Right lobe of liver (tissue), 6 donors: ENCODE data around the gene TMOD1. TPM values are rescaled to one million over a fixed set of nuclear protein-coding genes. Genes with fewer than 3 reads are reported as not detected.
"Not testable (repeated sequence)": the region's sequence is repeated elsewhere in the genome, so short reads cannot be mapped to it uniquely, and the experiment has no call there.

Source experiments
- ATAC-seq, 4 donors: fragments of 200-7000 bp; cut with Tn5 transposase; one replicate each; pipeline ENCODE4 v1.9.1; 2020; ENCODE audit warnings: mild to moderate bottlenecking in 4 of 4, moderate library complexity in 4 of 4
- DNase-seq, 3 donors: peaks; one replicate each; pipeline ENCODE4 v3.0.0-alpha.2; 2020
- H3K27ac ChIP-seq, 3 donors: fragments of 200-600 bp; one replicate each; pipeline ENCODE4 v1.8.0; 2022
- H3K27me3 ChIP-seq, 2 donors: fragments of 200-600 bp; one replicate each; pipeline ENCODE4 v1.8.0; 2022
- H3K36me3 ChIP-seq, 4 donors: fragments of 200-600 bp; sonication (generic) in 1 of 4; one replicate each; pipeline versions ENCODE4 v1.5.1 to v1.8.0; 2017 to 2022; ENCODE audit warnings: control low read depth in 1 of 4
- H3K4me1 ChIP-seq, 4 donors: fragments of 200-600 bp; sonication (generic) in 1 of 4; one replicate each; pipeline versions ENCODE4 v1.5.1 to v1.8.0; 2017 to 2022; ENCODE audit warnings: control low read depth in 1 of 4
- H3K4me3 ChIP-seq, 3 donors: fragments of 200-600 bp; one replicate each; pipeline ENCODE4 v1.8.0; 2022
- H3K9me3 ChIP-seq, 4 donors: fragments of 200-600 bp; sonication (generic) in 1 of 4; one replicate each; pipeline versions ENCODE4 v1.5.1 to v1.8.0; 2017 to 2022; ENCODE audit warnings: control low read depth in 1 of 4
- CTCF ChIP-seq, 4 donors: fragments of 200-600 bp in 3 of 4; fragments of 450-650 bp in 1 of 4; IDR thresholded peaks; one replicate each; pipeline versions ENCODE4 v1.5.1 to v1.8.0; 2016 to 2022; ENCODE audit warnings: antibody characterized with exemption in 4 of 4, mild to moderate bottlenecking in 2 of 4
- POLR2A ChIP-seq: fragments of 450-650 bp; IDR thresholded peaks from one replicate; pipeline ENCODE4 v1.6.1; 2017; ENCODE audit warnings: antibody characterized with exemption, mild to moderate bottlenecking
- WGBS: methylation state at CpG from one replicate; pipeline ENCODE4 v1.1.6; 2018; ENCODE audit warnings: low coverage, low lambda C conversion rate; ENCODE audit not compliant: insufficient coverage; ENCODE audit errors: missing lambda C conversion rate; 5-methylcytosine and 5-hydroxymethylcytosine counted together
- intact Hi-C, 2 donors: fragments of 100-400 bp; cut with DNase I; formaldehyde crosslinking; loops; one replicate each; pipeline versions ENCODE4 v1.11.2 to v1.14.1; 2022
- total RNA-seq, 6 experiments: library from RNA; depleted of rRNA in 2 of 6; stranded (reverse); fragments of >200 nt in 2 of 6; fragmentation: NEBNext Ultra II Directional in 3 of 6; extraction: Animal tissue kit (Norgen Biotek cat#: 25700) in 3 of 6; gene quantifications; one replicate each; pipeline versions ENCODE4 v1.1.0 to v1.2.4, GENCODE V29; 2016 to 2023
- donor health status: DM: no; HTN: yes; CAD: no.
- donor health status: DM: no; HTN: no; CAD: no.
- donor health status: DM: no; HTN: no; CAD: no.
- donor health status: DM: no; HTN: yes; CAD: no.
- donor health status: DM: no; HTN: yes; CAD: no.

The TMOD1 gene
- total RNA-seq, 6 experiments from 2014 or later, result 5.9 to 14.3 (median 12.7) TPM

DNA sequence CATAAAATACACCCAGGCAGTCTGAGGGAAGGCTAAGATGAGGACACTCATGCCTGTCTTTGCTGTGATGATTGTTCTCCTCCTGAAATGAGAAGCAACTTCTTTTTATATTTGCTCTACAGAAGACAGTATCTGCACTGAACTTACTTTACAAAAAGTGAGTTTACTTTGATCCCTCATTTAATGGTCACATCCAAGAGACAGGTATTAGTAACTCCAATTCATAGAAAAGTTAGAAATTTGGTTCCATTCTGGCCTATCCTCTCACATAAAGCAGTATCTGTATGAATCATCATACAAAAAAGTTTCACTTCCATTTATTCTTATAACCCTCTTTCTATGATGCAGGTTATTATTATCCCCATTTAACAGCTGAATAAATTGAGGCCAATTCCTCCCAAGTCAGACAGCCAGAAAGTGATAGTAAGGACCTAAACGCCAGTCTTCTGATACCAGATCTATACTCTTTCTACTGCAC is 116.5 kb downstream of the TMOD1 start:
- 88% methylated on average over 1 of the region's 1 CpG for WGBS
- DNase-seq (no peak), ATAC-seq (no peak)
- intact Hi-C loops, result no loop called here
- H3K9me3 ChIP-seq, result no peaks in the 10 kb centered on the region
- no peaks in the 10 kb centered on the region for H3K27me3 ChIP-seq
- TF ChIP-seq CTCF (IDR thresholded peaks at IDR 0.05) (no peak), POLR2A (no peak)
- no peaks in the 10 kb centered on the region for H3K4me1 ChIP-seq
- no peak overlapping the region for H3K27ac ChIP-seq
- no peak overlapping the region for H3K4me3 ChIP-seq
- H3K36me3 ChIP-seq, result peaks cover 0 to 5% (median 2%) of the 10 kb centered on the region in 4 donors

DNA sequence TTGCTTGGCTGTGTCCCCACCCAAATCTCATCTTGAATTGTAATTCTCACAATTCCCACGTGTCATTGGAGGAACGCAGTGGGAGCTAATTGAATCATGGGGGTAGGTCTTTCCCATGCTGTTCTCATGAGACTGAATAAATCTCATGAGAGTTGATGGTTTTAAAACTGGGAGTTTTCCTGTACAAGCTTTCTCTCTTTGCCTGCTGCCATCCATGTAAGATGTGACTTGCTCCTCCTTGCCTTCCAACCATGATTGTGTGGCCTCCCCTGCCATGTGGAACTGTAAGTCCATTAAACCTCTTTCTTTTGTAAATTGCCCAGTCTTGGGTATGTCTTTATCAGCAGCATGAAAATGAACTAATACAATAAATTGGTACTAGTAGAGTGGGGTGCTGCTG is 118.6 kb downstream of the TMOD1 start:
- DNase-seq, ATAC-seq, H3K4me1 ChIP-seq, H3K27me3 ChIP-seq, H3K36me3 ChIP-seq, H3K4me3 ChIP-seq, H3K9me3 ChIP-seq, intact Hi-C loops, H3K27ac ChIP-seq: not testable (repeated sequence)
- WGBS, result 100% methylated on average over 2 of the region's 2 CpGs

DNA sequence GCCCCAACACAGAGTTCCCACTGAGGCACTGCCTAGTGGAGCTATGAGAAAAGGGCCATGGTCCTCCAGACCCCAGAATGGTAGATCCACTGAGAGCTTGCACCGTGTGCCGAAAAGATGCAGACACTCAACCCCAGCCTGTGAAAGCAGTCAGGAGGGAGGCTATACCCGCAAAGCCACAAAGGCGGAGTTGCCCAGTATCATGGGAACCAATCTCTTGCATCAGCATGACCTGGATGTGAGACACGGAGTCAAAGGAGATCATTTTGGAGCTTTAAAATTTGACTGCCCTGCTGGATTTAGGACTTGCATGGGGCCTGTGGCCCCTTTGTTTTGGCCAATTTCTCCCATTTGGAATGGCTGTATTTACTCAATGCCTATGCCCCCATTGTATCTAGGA is 121.0 kb downstream of the TMOD1 start:
- peaks cover 0 to 11% (median 2%) of the 10 kb centered on the region in 4 donors for H3K36me3 ChIP-seq
- WGBS, result 81% methylated on average over 3 of the region's 5 CpGs
- intact Hi-C loops, result not testable (repeated sequence)

DNA sequence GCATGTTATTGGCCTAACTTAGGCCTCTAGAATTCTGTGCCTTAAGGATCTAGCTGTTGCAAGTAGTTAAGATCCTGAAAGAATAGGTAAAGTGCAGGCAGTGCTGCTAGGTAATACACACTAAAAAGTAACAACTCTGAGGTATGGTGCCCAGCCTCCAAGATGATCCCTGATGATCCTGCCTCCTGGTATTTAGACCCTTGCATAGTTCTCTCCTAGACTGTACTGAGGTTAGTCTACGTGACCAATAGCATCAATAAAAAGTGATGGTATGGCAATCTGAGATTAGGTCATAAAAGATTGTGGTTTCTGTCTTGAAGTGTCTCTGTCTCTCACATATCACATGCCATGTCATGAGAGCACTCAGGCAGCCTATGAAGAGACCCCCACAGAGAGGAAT is 122.5 kb downstream of the TMOD1 start:
- TF ChIP-seq CTCF (IDR thresholded peaks at IDR 0.05) (no peak), POLR2A (no peak)
- H3K36me3 ChIP-seq, result peaks cover 0 to 8% (median 0%) of the 10 kb centered on the region in 4 donors
- no peak for DNase-seq

More for the DNA sequence above, 121.0 kb downstream of the TMOD1 start:
- not testable (repeated sequence) for H3K27me3 ChIP-seq, H3K4me1 ChIP-seq, ATAC-seq, DNase-seq, H3K4me3 ChIP-seq, H3K9me3 ChIP-seq, H3K27ac ChIP-seq

GRCh38 chr9:97625620-97626019 is 124.2 kb downstream of the TMOD1 start:
- TF ChIP-seq CTCF (IDR thresholded peaks at IDR 0.05) (no peak), POLR2A (no peak)
- peaks cover 0 to 4% (median 0%) of the 10 kb centered on the region in 4 donors for H3K4me1 ChIP-seq
- intact Hi-C loops, result no loop called here
- ATAC-seq (no peak), DNase-seq (no peak)
- H3K27me3 ChIP-seq, result no peaks in the 10 kb centered on the region
- no peaks in the 10 kb centered on the region for H3K9me3 ChIP-seq
- H3K27ac ChIP-seq, result no peak overlapping the region
- WGBS, result 67% methylated on average over 3 of the region's 3 CpGs
- no peak overlapping the region for H3K4me3 ChIP-seq
- H3K36me3 ChIP-seq, result peaks cover 0 to 8% (median 0%) of the 10 kb centered on the region in 4 donors

More for the DNA sequence above, 122.5 kb downstream of the TMOD1 start:
- H3K4me3 ChIP-seq, result no peak overlapping the region
- H3K27me3 ChIP-seq, result no peaks in the 10 kb centered on the region
- peaks cover 0 to 4% (median 0%) of the 10 kb centered on the region in 4 donors for H3K4me1 ChIP-seq
- intact Hi-C loops, result no loop called here
- H3K27ac ChIP-seq, result no peak overlapping the region
- WGBS, result 80% methylated on average over 1 of the region's 1 CpG
- no peaks in the 10 kb centered on the region for H3K9me3 ChIP-seq
- no peak for ATAC-seq
